ENCODE data around the gene CDKN2A. TPM values are rescaled to one million over a fixed set of nuclear protein-coding genes. Genes with fewer than 3 reads are reported as not detected.
A peak's percentile ranks its signal among the peaks of the same experiment; 100 is the strongest.

Gene CDKN2A
- total RNA-seq, 1 experiment from 2014 or later = 88.7 TPM

DNA sequence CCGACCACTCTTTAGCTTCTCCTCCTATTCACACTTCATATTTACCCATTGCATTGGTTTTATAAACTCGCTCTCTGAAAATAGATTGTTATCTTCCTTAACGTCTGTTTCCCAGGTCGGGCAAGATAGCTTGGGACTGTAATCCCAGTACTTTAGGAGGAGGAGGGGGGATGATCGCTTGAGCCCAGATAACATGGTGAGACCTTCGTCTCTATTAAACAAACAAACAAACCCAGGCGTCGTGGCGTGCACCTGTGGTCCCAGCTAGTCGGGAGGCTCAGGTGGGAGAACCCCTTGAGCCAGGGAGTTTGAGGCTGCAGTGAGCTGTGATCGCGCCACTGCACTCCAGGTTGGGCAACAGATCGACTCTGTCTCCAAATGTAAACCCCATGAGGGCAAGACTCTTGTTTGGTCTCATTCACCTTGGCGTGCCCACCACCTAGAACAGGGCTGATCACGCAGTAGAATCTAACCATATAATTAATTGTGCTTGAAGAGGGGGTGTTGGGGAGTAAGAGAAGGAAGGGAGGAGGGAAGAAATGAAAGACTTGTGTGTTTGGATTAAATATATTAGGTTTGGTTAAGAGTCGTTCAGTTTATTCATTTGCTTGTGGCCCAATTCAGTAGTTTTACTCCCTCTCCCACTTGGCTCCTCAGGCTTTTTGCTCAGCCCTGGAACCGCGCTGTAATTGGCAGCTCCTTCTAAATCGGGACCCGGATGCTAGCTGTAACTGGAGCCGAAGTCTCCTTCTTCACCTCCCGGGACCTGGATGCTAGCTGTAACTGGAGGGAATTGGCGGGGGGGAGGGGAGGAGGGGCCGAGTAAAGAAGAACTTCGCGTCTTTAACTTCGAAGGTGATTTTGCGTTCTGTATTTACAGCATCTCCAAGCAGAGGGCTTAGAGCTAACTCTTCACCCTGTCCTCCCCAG lies 24.9 kb downstream of the CDKN2A start:
- no peak overlapping the region for H3K4me2 ChIP-seq (ENCODE audit: low read depth, low read length, poor library complexity, severe bottlenecking)
- H4K20me1 ChIP-seq (ENCODE audit: insufficient read depth, low read depth, low read length) = peaks cover 10% of the 10 kb centered on the region; the same call in 1 of the 2 replicates
- H3K27me3 ChIP-seq (ENCODE audit: low read length) = no peaks in the 10 kb centered on the region
- no peaks in the 10 kb centered on the region for H3K9me2 ChIP-seq (replicated peaks; ENCODE audit: insufficient read depth, low read length)
- H3K4me3 ChIP-seq (ENCODE audit: low read length) = no peak overlapping the region
- peaks cover 27% of the 10 kb centered on the region for H3K79me2 ChIP-seq (ENCODE audit: low read length)
- H2AFZ ChIP-seq (ENCODE audit: low read length) = no peak overlapping the region
- H3K27ac ChIP-seq (ENCODE audit: low read length) = no peak overlapping the region
- peak; percentile 36 for DNase-seq
- peaks cover 4% of the 10 kb centered on the region; the same call in 1 of the 2 replicates for H3K4me1 ChIP-seq (ENCODE audit: low read length)
- no peaks in the 10 kb centered on the region for H3K9me3 ChIP-seq (ENCODE audit: low read length)
- H3K36me3 ChIP-seq (ENCODE audit: insufficient read depth, low read length) = peaks cover 45% of the 10 kb centered on the region
- H3K9ac ChIP-seq (ENCODE audit: low read length) = no peak overlapping the region

DNA sequence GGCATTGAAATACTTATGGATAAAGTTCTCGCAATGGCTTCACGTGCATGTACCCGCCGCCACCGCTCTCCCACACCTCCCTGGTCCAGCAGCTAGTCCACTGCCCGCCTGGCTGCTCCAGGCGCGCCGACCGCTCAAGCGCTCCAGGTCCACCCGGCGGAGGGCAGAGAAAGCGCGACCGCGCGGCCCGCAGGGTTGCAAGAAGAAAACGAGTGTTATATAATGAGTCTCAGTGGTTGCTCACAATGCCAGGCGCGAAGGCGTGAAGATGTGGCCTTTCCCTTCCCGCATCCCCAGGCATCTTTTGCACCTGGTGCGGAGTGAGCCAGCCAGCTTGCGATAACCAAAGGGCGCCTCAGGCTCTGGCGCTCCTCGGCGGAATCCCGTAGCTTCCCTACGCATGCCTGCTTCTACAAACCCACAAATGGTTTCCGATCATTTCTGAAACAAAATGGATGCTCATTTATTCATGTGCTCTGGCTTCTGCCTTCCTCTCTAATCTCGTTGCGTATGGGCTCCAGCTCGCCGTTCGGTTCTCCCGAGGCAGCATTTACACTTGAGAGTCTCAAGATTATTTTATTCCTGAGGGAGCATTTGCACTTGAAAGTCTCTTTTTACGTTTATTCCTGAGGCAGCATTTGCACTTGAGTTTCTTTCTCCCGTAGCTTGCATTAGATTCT lies 25.7 kb downstream of the CDKN2A start:
- Histone ChIP-seq H3K9ac (ENCODE audit: low read length) (no peak overlapping the region), H3K27ac (ENCODE audit: low read length) (no peak overlapping the region), H3K79me2 (ENCODE audit: low read length) (peaks cover 19% of the 10 kb centered on the region), H3K9me3 (ENCODE audit: low read length) (no peaks in the 10 kb centered on the region), H3K4me2 (ENCODE audit: low read depth, low read length, poor library complexity, severe bottlenecking) (no peak overlapping the region), H3K27me3 (ENCODE audit: low read length) (no peaks in the 10 kb centered on the region), H3K9me2 (replicated peaks; ENCODE audit: insufficient read depth, low read length) (no peaks in the 10 kb centered on the region), H3K36me3 (ENCODE audit: insufficient read depth, low read length) (peaks cover 45% of the 10 kb centered on the region), H2AFZ (ENCODE audit: low read length) (no peak overlapping the region), H4K20me1 (ENCODE audit: insufficient read depth, low read depth, low read length) (peaks cover 10% of the 10 kb centered on the region; the same call in 1 of the 2 replicates), H3K4me3 (ENCODE audit: low read length) (no peak overlapping the region), H3K4me1 (ENCODE audit: low read length) (peaks cover 2% of the 10 kb centered on the region; the same call in 1 of the 2 replicates)
- DNase-seq = peak; percentile 27

DNA sequence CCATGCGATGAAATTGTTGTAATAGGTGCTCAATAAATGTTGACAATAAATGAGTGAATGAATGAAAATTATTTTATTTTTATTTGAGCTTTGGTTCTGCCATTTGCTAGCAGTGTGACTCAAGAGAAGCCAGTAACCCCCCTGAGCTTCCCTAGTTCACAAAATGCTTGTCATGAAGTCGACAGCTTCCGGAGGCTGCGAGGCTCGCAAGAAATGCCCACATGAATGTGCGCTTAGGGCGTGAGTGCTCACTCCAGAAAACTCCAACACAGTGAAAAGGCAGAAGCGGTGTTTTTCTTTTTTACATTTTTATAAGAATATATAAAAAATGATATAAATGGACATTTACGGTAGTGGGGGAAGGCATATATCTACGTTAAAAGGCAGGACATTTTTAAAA lies 26.5 kb downstream of the CDKN2A start:
- Histone ChIP-seq H3K4me2 (ENCODE audit: low read depth, low read length, poor library complexity, severe bottlenecking) (no peak overlapping the region), H3K9me2 (replicated peaks; ENCODE audit: insufficient read depth, low read length) (no peaks in the 10 kb centered on the region), H3K4me3 (ENCODE audit: low read length) (no peak overlapping the region), H4K20me1 (ENCODE audit: insufficient read depth, low read depth, low read length) (peaks cover 10% of the 10 kb centered on the region; the same call in 1 of the 2 replicates), H2AFZ (ENCODE audit: low read length) (no peak overlapping the region), H3K36me3 (ENCODE audit: insufficient read depth, low read length) (peaks cover 45% of the 10 kb centered on the region), H3K79me2 (ENCODE audit: low read length) (peaks cover 12% of the 10 kb centered on the region), H3K4me1 (ENCODE audit: low read length) (no peaks in the 10 kb centered on the region), H3K9ac (ENCODE audit: low read length) (no peak overlapping the region), H3K27me3 (ENCODE audit: low read length) (no peaks in the 10 kb centered on the region), H3K27ac (ENCODE audit: low read length) (no peak overlapping the region), H3K9me3 (ENCODE audit: low read length) (no peaks in the 10 kb centered on the region)
- DNase-seq = peak; percentile 32

DNA sequence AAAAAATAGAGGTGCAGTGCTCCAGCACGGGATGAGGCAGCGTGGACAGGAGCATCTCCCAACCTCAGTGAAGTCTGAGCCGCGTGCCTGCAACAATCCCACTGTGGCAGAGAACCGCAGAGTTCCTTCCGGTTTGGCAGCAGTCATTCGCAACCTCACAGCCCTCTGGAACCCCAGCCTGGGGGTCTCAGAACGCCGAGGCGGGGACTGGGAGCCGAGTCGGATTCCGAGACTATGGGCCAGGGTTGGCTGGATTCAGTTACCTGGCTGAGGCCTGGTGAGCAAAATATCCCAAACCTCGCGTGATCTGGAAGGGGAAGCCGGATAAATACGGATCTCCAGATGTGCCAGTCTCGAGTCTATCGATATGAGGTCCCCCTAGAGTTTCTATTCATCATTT lies 27.0 kb downstream of the CDKN2A start:
- H3K9me2 ChIP-seq (replicated peaks; ENCODE audit: insufficient read depth, low read length) = no peaks in the 10 kb centered on the region
- H3K36me3 ChIP-seq (ENCODE audit: insufficient read depth, low read length) = peaks cover 43% of the 10 kb centered on the region
- H3K4me2 ChIP-seq (ENCODE audit: low read depth, low read length, poor library complexity, severe bottlenecking) = no peak overlapping the region
- H3K9ac ChIP-seq (ENCODE audit: low read length) = no peak overlapping the region
- no peaks in the 10 kb centered on the region for H3K4me1 ChIP-seq (ENCODE audit: low read length)
- no peaks in the 10 kb centered on the region for H3K27me3 ChIP-seq (ENCODE audit: low read length)
- H3K27ac ChIP-seq (ENCODE audit: low read length) = no peak overlapping the region
- H3K9me3 ChIP-seq (ENCODE audit: low read length) = no peaks in the 10 kb centered on the region
- H3K79me2 ChIP-seq (ENCODE audit: low read length) = peaks cover 7% of the 10 kb centered on the region
- no peak overlapping the region for H2AFZ ChIP-seq (ENCODE audit: low read length)
- H4K20me1 ChIP-seq (ENCODE audit: insufficient read depth, low read depth, low read length) = peaks cover 10% of the 10 kb centered on the region; the same call in 1 of the 2 replicates
- DNase-seq = no peak
- no peak overlapping the region for H3K4me3 ChIP-seq (ENCODE audit: low read length)

DNA sequence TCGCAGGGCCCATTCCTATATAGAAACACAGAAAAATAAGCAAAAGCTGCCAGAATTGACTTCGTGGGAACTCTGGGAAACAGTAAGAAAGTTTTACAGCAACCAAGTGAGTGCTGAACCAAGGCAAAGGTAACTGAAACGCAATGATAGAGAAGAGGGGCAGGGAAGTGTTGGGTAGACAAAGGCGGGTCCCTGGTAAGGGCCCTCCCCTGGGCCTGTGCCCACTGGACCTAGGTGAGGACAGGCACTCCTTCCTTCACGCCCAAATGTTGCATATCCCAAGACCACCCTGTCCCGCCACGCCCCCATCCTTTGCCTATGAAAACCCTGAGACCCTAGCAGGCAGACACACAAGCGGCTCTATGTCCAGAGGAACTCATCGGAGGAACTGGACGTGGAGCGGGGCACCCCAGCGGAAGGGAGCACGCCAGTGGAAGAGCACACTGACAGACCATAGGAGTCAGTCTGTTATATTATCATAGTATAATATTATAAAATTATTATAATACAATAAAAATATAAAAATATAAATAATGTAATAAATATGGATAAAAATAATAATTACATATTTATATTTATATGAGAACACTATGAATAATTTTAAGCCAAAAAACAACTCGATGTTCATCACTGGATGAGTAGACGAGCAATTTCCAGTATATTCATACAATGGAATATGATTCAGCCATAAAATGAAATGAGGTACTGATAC lies 27.9 kb downstream of the CDKN2A start:
- Histone ChIP-seq H3K36me3 (ENCODE audit: insufficient read depth, low read length) (peaks cover 36% of the 10 kb centered on the region), H3K27ac (ENCODE audit: low read length) (no peak overlapping the region), H3K9me2 (replicated peaks; ENCODE audit: insufficient read depth, low read length) (no peaks in the 10 kb centered on the region), H3K9me3 (ENCODE audit: low read length) (no peaks in the 10 kb centered on the region), H3K9ac (ENCODE audit: low read length) (no peak overlapping the region), H3K4me2 (ENCODE audit: low read depth, low read length, poor library complexity, severe bottlenecking) (no peak overlapping the region), H3K79me2 (ENCODE audit: low read length) (no peaks in the 10 kb centered on the region), H3K4me1 (ENCODE audit: low read length) (no peaks in the 10 kb centered on the region), H4K20me1 (ENCODE audit: insufficient read depth, low read depth, low read length) (peaks cover 10% of the 10 kb centered on the region; the same call in 1 of the 2 replicates), H3K4me3 (ENCODE audit: low read length) (no peak overlapping the region), H2AFZ (ENCODE audit: low read length) (no peak overlapping the region), H3K27me3 (ENCODE audit: low read length) (no peaks in the 10 kb centered on the region)
- DNase-seq = peak; percentile 31

DNA sequence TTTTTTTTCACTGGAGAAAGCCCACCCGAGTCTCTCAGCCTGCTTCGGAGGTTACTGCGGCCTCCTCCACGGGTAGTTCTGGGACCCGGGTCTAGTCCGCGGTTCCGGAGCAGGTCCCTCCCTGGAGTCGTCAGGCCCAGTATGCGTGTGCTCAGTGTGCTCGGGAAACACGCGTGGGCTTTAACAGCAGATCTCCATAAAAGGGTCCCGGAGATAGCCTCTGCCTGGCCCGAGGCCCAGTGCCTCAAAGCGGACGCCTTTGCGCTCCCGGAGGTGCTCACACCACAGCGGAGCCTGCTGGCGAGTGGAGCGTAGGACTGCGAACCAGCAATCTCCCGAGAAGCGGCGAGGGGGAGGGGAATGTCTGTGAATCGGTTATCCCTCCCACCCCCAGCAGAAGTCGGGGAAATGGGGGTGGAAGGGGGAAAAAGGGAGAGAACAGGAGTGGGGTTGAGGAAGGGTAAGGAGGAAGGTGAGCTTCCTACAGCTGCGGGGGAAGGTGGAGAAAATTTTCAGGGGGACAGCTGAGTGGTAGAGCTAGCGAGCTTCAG lies 28.7 kb downstream of the CDKN2A start:
- Histone ChIP-seq H3K4me1 (ENCODE audit: low read length) (no peaks in the 10 kb centered on the region), H3K36me3 (ENCODE audit: insufficient read depth, low read length) (peaks cover 30% of the 10 kb centered on the region), H3K4me3 (ENCODE audit: low read length) (no peak overlapping the region), H3K9ac (ENCODE audit: low read length) (no peak overlapping the region), H2AFZ (ENCODE audit: low read length) (no peak overlapping the region), H3K4me2 (ENCODE audit: low read depth, low read length, poor library complexity, severe bottlenecking) (no peak overlapping the region), H3K9me2 (replicated peaks; ENCODE audit: insufficient read depth, low read length) (no peaks in the 10 kb centered on the region), H4K20me1 (ENCODE audit: insufficient read depth, low read depth, low read length) (peaks cover 8% of the 10 kb centered on the region; the same call in 1 of the 2 replicates), H3K79me2 (ENCODE audit: low read length) (no peaks in the 10 kb centered on the region), H3K27me3 (ENCODE audit: low read length) (no peaks in the 10 kb centered on the region), H3K27ac (ENCODE audit: low read length) (no peak overlapping the region), H3K9me3 (ENCODE audit: low read length) (no peaks in the 10 kb centered on the region)
- DNase-seq = peak; percentile 31

DNA sequence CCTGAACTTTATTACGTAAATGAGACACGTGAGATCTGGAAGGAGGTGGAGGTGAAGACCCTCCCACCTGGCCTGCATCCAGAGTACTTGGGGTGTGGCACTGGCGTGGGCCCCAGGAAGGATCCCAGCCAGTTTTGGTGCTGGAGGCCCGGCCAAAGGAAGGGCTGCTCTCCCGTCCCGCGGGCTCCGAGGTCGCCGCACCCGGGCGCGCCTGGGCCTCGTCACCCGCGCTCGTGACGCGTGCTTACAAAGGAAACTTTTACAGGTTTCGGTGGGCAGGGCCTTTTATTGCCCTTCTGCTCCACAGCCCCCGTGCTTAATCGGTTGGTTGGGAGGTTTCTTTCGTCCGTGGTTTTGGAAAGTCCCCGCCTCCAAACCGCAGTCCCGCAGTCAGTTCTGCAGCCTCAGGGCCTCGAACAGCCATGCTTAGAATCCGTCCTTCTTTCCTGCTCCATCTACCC lies 29.2 kb downstream of the CDKN2A start:
- no peak overlapping the region for H3K4me3 ChIP-seq (ENCODE audit: low read length)
- no peak overlapping the region for H3K4me2 ChIP-seq (ENCODE audit: low read depth, low read length, poor library complexity, severe bottlenecking)
- H3K9ac ChIP-seq (ENCODE audit: low read length) = no peak overlapping the region
- H3K27ac ChIP-seq (ENCODE audit: low read length) = no peak overlapping the region
- H3K36me3 ChIP-seq (ENCODE audit: insufficient read depth, low read length) = peaks cover 25% of the 10 kb centered on the region
- peak; percentile 32 for DNase-seq
- H2AFZ ChIP-seq (ENCODE audit: low read length) = no peak overlapping the region
- no peaks in the 10 kb centered on the region for H3K79me2 ChIP-seq (ENCODE audit: low read length)
- 0 out of 2 replicates have a peak, but pooled peaks cover 3% of the 10 kb centered on the region for H4K20me1 ChIP-seq (ENCODE audit: insufficient read depth, low read depth, low read length)
- no peaks in the 10 kb centered on the region for H3K9me2 ChIP-seq (replicated peaks; ENCODE audit: insufficient read depth, low read length)
- no peaks in the 10 kb centered on the region for H3K9me3 ChIP-seq (ENCODE audit: low read length)
- H3K4me1 ChIP-seq (ENCODE audit: low read length) = no peaks in the 10 kb centered on the region
- no peaks in the 10 kb centered on the region for H3K27me3 ChIP-seq (ENCODE audit: low read length)

All from Karpas-422 (cell line).